Ovary (tissue), 9 donors: Measurements from ENCODE around the gene LIPI. TPM values are rescaled to one million over a fixed set of nuclear protein-coding genes. Genes with fewer than 3 reads are reported as not detected.
"Not testable (repeated sequence)": the region's sequence is repeated elsewhere in the genome, so short reads cannot be mapped to it uniquely, and the experiment has no call there.

Experiments
- DNase-seq, 5 donors: peaks; one replicate each; pipeline ENCODE4 v3.0.0-alpha.2; 2019 to 2020
- H3K27ac ChIP-seq, 2 donors: fragments of 200-600 bp; one replicate each; pipeline versions ENCODE4 v1.5.1 to v1.8.0; 2019 to 2022
- H3K27me3 ChIP-seq: fragments of 200-600 bp; one replicate; pipeline ENCODE4 v1.8.0; 2022
- H3K36me3 ChIP-seq: fragments of 200-600 bp; sonication (generic); one replicate; pipeline ENCODE4 v1.5.1; 2019
- H3K4me1 ChIP-seq: one replicate; pipeline ENCODE4 v1.8.1; 2013; ENCODE audit warnings: mild to moderate bottlenecking, moderate library complexity; ENCODE audit not compliant: insufficient read depth
- H3K4me3 ChIP-seq: fragments of 200-600 bp; sonication (generic); one replicate; pipeline ENCODE4 v1.5.1; 2017
- H3K9me3 ChIP-seq, 2 donors: fragments of 200-600 bp in 1 of 2; sonication (generic) in 1 of 2; one replicate each; pipeline versions ENCODE4 v1.5.1 to v1.8.1; 2013 to 2019; ENCODE audit warnings: mild to moderate bottlenecking in 1 of 2, moderate library complexity in 1 of 2
- WGBS, 3 donors: extraction: QIAGEN DNeasy Blood & Tissue Kit in 1 of 3; methylation state at CpG; one replicate each; pipeline versions ENCODE4 v1.1.5 to v1.1.7; 2013 to 2017; 5-methylcytosine and 5-hydroxymethylcytosine counted together
- intact Hi-C, 4 donors: fragments of 100-400 bp; cut with DNase I; formaldehyde crosslinking; loops; one replicate each; pipeline versions ENCODE4 v1.11.0 to v1.15.1; 2022 to 2023
- polyA plus RNA-seq, 2 donors: library from polyadenylated mRNA; stranded (reverse); fragments of 200-250 nt in 1 of 2; fragments of 350-450 nt in 1 of 2; fragmentation: Illumina TruSeq in 1 of 2; extraction: RNeasy Lipid Tissue Mini Kit (QIAGEN cat#74804) in 1 of 2; gene quantifications; one replicate each; pipeline ENCODE4 v1.2.3, GENCODE V29; 2013 to 2014
- small RNA-seq: library from RNA; depleted of rRNA; stranded (forward); fragments of <200 nt; gene quantifications from one replicate; pipeline ENCODE3, GENCODE V24; 2016
- total RNA-seq, 7 donors: library from RNA; depleted of rRNA in 2 of 7; stranded (reverse); fragments of >200 nt in 2 of 7; fragmentation: NEBNext Ultra II Directional in 3 of 7; extraction: Animal tissue kit (Norgen Biotek cat#: 25700) in 3 of 7; gene quantifications; one replicate each; pipeline versions ENCODE4 v1.1.0 to v1.2.4, GENCODE V29; 2016 to 2023
- donor health status: DM: no; HTN: no; CAD: no; lungs with moderate emphysema.
- donor health status: DM: no; HTN: no; CAD: no.
- donor health status: Bipolar disorder and iron deficiency.
- donor health status: DM: yes; HTN: yes; CAD: no.
- donor health status: DM: no; HTN: no; CAD: no.
- donor health status: DM: yes; HTN: yes; CAD: no.

The LIPI gene
- total and polyA plus RNA-seq, 9 donors = 0.18 to 0.48 TPM; not detected in 7

DNA sequence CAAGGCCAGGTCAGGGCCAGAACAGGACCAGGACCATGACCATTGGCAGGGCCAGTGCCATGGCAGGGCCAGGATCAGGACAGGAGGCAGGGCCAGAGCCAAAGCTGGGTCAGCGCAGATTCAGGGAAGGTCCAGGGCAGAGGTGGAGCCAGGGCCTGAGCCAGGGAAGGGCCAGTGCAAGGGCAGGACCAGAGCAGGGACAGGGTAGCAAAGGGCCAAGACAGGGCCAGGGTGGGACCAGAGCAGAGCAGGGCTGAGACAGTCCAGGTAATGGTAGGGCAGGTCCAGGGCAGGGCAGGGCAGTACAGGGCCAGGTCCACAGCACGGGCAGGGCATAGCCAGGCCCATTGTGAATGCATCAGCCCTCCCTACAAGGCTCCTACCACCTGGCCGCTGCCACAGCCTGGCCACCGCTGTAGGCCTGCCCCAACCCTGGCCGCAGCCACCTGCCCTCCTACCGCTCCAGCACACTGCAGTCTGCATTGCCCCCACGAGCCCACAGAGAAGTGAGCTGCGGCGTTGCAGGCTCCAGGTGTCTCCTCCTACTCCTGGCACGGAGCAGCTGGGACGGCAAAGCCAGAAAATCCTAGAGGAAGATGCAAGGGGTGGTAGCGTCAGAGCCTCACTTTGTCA lies 151.6 kb downstream of the LIPI start:
- H3K27me3 ChIP-seq, intact Hi-C loops, DNase-seq, H3K9me3 ChIP-seq, H3K27ac ChIP-seq, H3K4me1 ChIP-seq, H3K36me3 ChIP-seq, H3K4me3 ChIP-seq: not testable (repeated sequence)
- 91 to 98% (median 97%) methylated on average over 12 of the region's 12 CpGs for WGBS, 3 donors

Small RNA genes lying within 50 kb of the gene (small RNA-seq; reads per million reads assigned to genes)
- not detected for gene RF01518
- gene RNA5SP488 = not detected

Other genes starting within 250 kb of the LIPI start
- 1 to 10 TPM; 5.5 to 9.2 (median 7.6) TPM for gene RBM11, start 5.2 kb upstream of the LIPI start, total RNA-seq
- gene RBM11, start 5.2 kb upstream of the LIPI start, polyA plus RNA-seq = 1 to 10 TPM; 4.8 to 5.5 TPM
- 10 to 100 TPM; 17.3 to 39.1 (median 27.7) TPM for gene HSPA13, start 172.2 kb upstream of the LIPI start, total RNA-seq
- gene HSPA13, start 172.2 kb upstream of the LIPI start, polyA plus RNA-seq = 10 to 100 TPM; 12.9 to 14.3 TPM